H1 (cell line): ENCODE data around the gene PCIF1. TPM values are rescaled to one million over a fixed set of nuclear protein-coding genes. Genes with fewer than 3 reads are reported as not detected.

ENCODE experiments used
- CTCF ChIA-PET: fragments of 300-600 bp; sonication (Branson Sonifier 250); formaldehyde crosslinking; loops from one replicate; lab custom pipeline; 2021; ENCODE audit not compliant: partially characterized antibody; lab: Charles Lee
- POLR2A ChIA-PET: fragments of 300-600 bp; sonication (Branson Sonifier 250); formaldehyde crosslinking; loops from one replicate; lab custom pipeline; 2021; ENCODE audit warnings: inconsistent platforms; ENCODE audit not compliant: partially characterized antibody; lab: Charles Lee
- DNase-seq, 2 experiments: peaks; one replicate each; pipeline versions ENCODE4 v3.0.0 to v3.0.0-alpha.2; 2010 to 2022; ENCODE audit warnings: low spot score in 2 of 2, low read depth in 1 of 2, mixed read lengths in 1 of 2
- FAIRE-seq: peaks from 2 replicates; lab custom pipeline; 2011; peaks lifted over from hg19 to GRCh38; lab: Jason Lieb, UNC
- H2AFZ ChIP-seq: 2 replicates; pipeline ENCODE4 v1.8.1; 2012; ENCODE audit warnings: low read length, inconsistent platforms
- H2AK5ac ChIP-seq: 2 replicates; pipeline ENCODE4 v1.6.1; 2013; ENCODE audit warnings: low read depth, low read length
- H2BK120ac ChIP-seq: replicated peaks from 2 replicates; pipeline ENCODE3; 2013; ENCODE audit warnings: low read depth, low read length, inconsistent platforms
- H2BK12ac ChIP-seq: 2 replicates; pipeline ENCODE4 v1.6.1; 2013; ENCODE audit warnings: low read depth, low read length
- H2BK15ac ChIP-seq: 2 replicates; pipeline ENCODE4 v1.6.1; 2013; ENCODE audit warnings: low read length
- H2BK20ac ChIP-seq: 2 replicates; pipeline ENCODE4 v1.6.1; 2013; ENCODE audit warnings: low read length
- H2BK5ac ChIP-seq: 2 replicates; pipeline ENCODE4 v1.6.1; 2013; ENCODE audit warnings: low read depth, low read length
- H3K14ac ChIP-seq: 2 replicates; pipeline ENCODE4 v1.6.1; 2013; ENCODE audit warnings: inconsistent platforms; ENCODE audit not compliant: insufficient read length
- H3K18ac ChIP-seq: 2 replicates; pipeline ENCODE4 v1.6.1; 2013; ENCODE audit warnings: low read length; ENCODE audit errors: extremely low read depth
- H3K23ac ChIP-seq: 2 replicates; pipeline ENCODE4 v1.6.1; 2013; ENCODE audit warnings: inconsistent platforms; ENCODE audit not compliant: insufficient read length
- H3K23me2 ChIP-seq: 2 replicates; pipeline ENCODE4 v1.6.1; 2013; ENCODE audit warnings: low read depth, low read length
- H3K27ac ChIP-seq: 2 replicates; pipeline ENCODE4 v1.6.1; 2011; ENCODE audit warnings: low read depth, low read length, inconsistent platforms
- H3K27me3 ChIP-seq, 4 experiments: replicated peaks in 1 of 4; 1 replicate in 1 of 4; 2 replicates in 3 of 4; pipeline versions ENCODE4 v1.6.1 to v1.8.1; 2011 to 2013; ENCODE audit warnings: low read length in 3 of 4, mild to moderate bottlenecking in 3 of 4, inconsistent platforms in 2 of 4, mixed read lengths in 2 of 4, moderate library complexity in 1 of 4; ENCODE audit not compliant: control insufficient read depth in 3 of 4, insufficient read depth in 3 of 4; ENCODE audit errors: extremely low read depth in 1 of 4
- H3K36me3 ChIP-seq, 4 experiments: 2 replicates each; pipeline versions ENCODE4 v1.6.1 to v1.8.1; 2011 to 2013; ENCODE audit warnings: mild to moderate bottlenecking in 4 of 4, low read length in 3 of 4, moderate library complexity in 2 of 4, control low read depth in 1 of 4, inconsistent platforms in 1 of 4; ENCODE audit not compliant: insufficient read depth in 4 of 4, control insufficient read depth in 2 of 4
- H3K4ac ChIP-seq: replicated peaks from 2 replicates; pipeline ENCODE3; 2013; ENCODE audit warnings: low read length, low read depth, mixed read lengths, inconsistent platforms; ENCODE audit not compliant: insufficient read length
- H3K4me1 ChIP-seq, 4 experiments: replicated peaks in 1 of 4; 1 replicate in 1 of 4; 2 replicates in 3 of 4; pipeline versions ENCODE4 v1.6.1 to v1.8.1; 2011 to 2013; ENCODE audit warnings: low read length in 3 of 4, inconsistent platforms in 2 of 4, mixed read lengths in 1 of 4; ENCODE audit not compliant: insufficient read depth in 4 of 4, control insufficient read depth in 3 of 4
- H3K4me2 ChIP-seq, 2 experiments: 2 replicates each; pipeline versions ENCODE4 v1.6.1 to v1.8.1; 2011 to 2013; ENCODE audit warnings: low read depth in 2 of 2, low read length in 2 of 2, control low read depth in 1 of 2, inconsistent platforms in 1 of 2, mild to moderate bottlenecking in 1 of 2; ENCODE audit not compliant: insufficient read depth in 1 of 2
- H3K4me3 ChIP-seq, 4 experiments: fragments of 200-600, 300-600 bp in 1 of 4; sonication (generic), shearing (Covaris generic), sonication (Bioruptor Twin) in 1 of 4; 2 replicates each; pipeline versions ENCODE4 v1.5.1 to v1.8.1; 2011 to 2016; ENCODE audit warnings: low read length in 4 of 4, low read depth in 3 of 4, control low read depth in 2 of 4, inconsistent platforms in 2 of 4, mild to moderate bottlenecking in 2 of 4, mixed read lengths in 1 of 4, moderate library complexity in 1 of 4; ENCODE audit not compliant: insufficient read depth in 2 of 4; ENCODE audit errors: extremely low read depth in 1 of 4
- H3K56ac ChIP-seq: replicated peaks from 2 replicates; pipeline ENCODE3; 2013; ENCODE audit warnings: low read depth, mild to moderate bottlenecking, mixed read lengths, low read length, inconsistent platforms; ENCODE audit not compliant: insufficient read length
- H3K79me1 ChIP-seq: 2 replicates; pipeline ENCODE4 v1.6.1; 2013; ENCODE audit warnings: low read depth, low read length, control low read depth
- H3K79me2 ChIP-seq, 2 experiments: 2 replicates each; pipeline versions ENCODE4 v1.6.1 to v1.8.1; 2012 to 2013; ENCODE audit warnings: low read length in 2 of 2, mild to moderate bottlenecking in 2 of 2, inconsistent platforms in 1 of 2; ENCODE audit not compliant: insufficient read depth in 2 of 2, control insufficient read depth in 1 of 2
- H3K9ac ChIP-seq, 4 experiments: replicated peaks in 1 of 4; 1 replicate in 1 of 4; 2 replicates in 3 of 4; pipeline versions ENCODE4 v1.6.1 to v1.8.1; 2011 to 2013; ENCODE audit warnings: low read depth in 3 of 4, low read length in 3 of 4, control low read depth in 2 of 4, mild to moderate bottlenecking in 2 of 4, moderate library complexity in 2 of 4, inconsistent platforms in 1 of 4; ENCODE audit errors: extremely low read depth in 1 of 4
- H3K9me3 ChIP-seq, 2 experiments: 2 replicates each; pipeline versions ENCODE4 v1.6.1 to v1.8.1; 2012 to 2013; ENCODE audit warnings: mild to moderate bottlenecking in 2 of 2, moderate library complexity in 2 of 2, control low read depth in 1 of 2, inconsistent platforms in 1 of 2, low read depth in 1 of 2, low read length in 1 of 2, mixed read lengths in 1 of 2; ENCODE audit not compliant: insufficient read depth in 2 of 2
- H4K20me1 ChIP-seq, 2 experiments: replicated peaks in 1 of 2; 2 replicates each; pipeline versions ENCODE3 to v1.8.1; 2011 to 2013; ENCODE audit warnings: inconsistent platforms in 2 of 2, low read length in 2 of 2, mild to moderate bottlenecking in 1 of 2; ENCODE audit not compliant: insufficient read depth in 2 of 2, control insufficient read depth in 1 of 2
- H4K5ac ChIP-seq: 2 replicates; pipeline ENCODE4 v1.6.1; 2013; ENCODE audit warnings: low read length, low read depth, mixed read lengths, inconsistent platforms; ENCODE audit not compliant: insufficient read length
- H4K8ac ChIP-seq: 2 replicates; pipeline ENCODE4 v1.8.0; 2013; ENCODE audit warnings: mild to moderate bottlenecking, moderate library complexity, low read length, inconsistent platforms; ENCODE audit not compliant: insufficient read depth; ENCODE audit errors: extremely low read depth
- H4K91ac ChIP-seq: replicated peaks from 2 replicates; pipeline ENCODE3; 2013; ENCODE audit warnings: low read length, mixed read lengths, inconsistent platforms; ENCODE audit not compliant: insufficient read length
- CHD2 ChIP-seq: IDR thresholded peaks from 2 replicates; pipeline ENCODE4 v1.6.1; 2012; ENCODE audit warnings: low read length, improper control_type of control experiment
- EGR1 ChIP-seq: IDR thresholded peaks from 2 replicates; pipeline ENCODE4 v1.6.1; 2011; ENCODE audit warnings: low read depth, low read length, borderline replicate concordance
- FOSL1 ChIP-seq: IDR thresholded peaks from 2 replicates; pipeline ENCODE4 v1.6.1; 2011; ENCODE audit warnings: mild to moderate bottlenecking, low read depth, low read length, moderate library complexity; ENCODE audit not compliant: insufficient read depth
- HDAC6 ChIP-seq: IDR thresholded peaks from one replicate; pipeline ENCODE4 v1.7.1; 2012; ENCODE audit warnings: low read depth, mild to moderate bottlenecking, inconsistent platforms, low read length, moderate library complexity
- KDM1A ChIP-seq: fragments of 200-600, 300-600 bp; sonication (generic); IDR thresholded peaks from 2 replicates; pipeline ENCODE4 v1.7.1; 2016; ENCODE audit warnings: mild to moderate bottlenecking, low read length, borderline replicate concordance
- SIN3A ChIP-seq, 2 experiments: IDR thresholded peaks in 1 of 2; conservative IDR thresholded peaks in 1 of 2; 2 replicates each; pipeline ENCODE4 v1.6.1; 2011 to 2012; ENCODE audit warnings: low read length in 2 of 2, improper control_type of control experiment in 1 of 2, low read depth in 1 of 2, mild to moderate bottlenecking in 1 of 2
- WGBS, 2 experiments: shearing (Covaris generic) in 1 of 2; methylation state at CpG; one replicate each; pipeline versions ENCODE4 v1.1.6 to v1.1.7; 2013 to 2015; ENCODE audit warnings: low lambda C conversion rate in 2 of 2, mixed read lengths in 2 of 2, inconsistent platforms in 1 of 2, low coverage in 1 of 2, missing lambda C conversion rate in 1 of 2; ENCODE audit not compliant: insufficient replicate concordance in 2 of 2, insufficient coverage in 1 of 2, insufficient read length in 1 of 2; ENCODE audit errors: extremely low coverage in 1 of 2, missing lambda C conversion rate in 1 of 2; 5-methylcytosine and 5-hydroxymethylcytosine counted together
- polyA plus RNA-seq, 7 experiments: library from polyadenylated mRNA; depleted of rRNA in 3 of 7; stranded (reverse) in 5 of 7; unstranded in 2 of 7; fragments of >200 nt in 5 of 7; fragments of 200-250 nt in 2 of 7; gene quantifications; 1 replicate in 5 of 7; 2 replicates in 1 of 7; 4 replicates in 1 of 7; pipeline versions ENCODE4 v1.2.1 to v1.2.3, GENCODE V29; 2011 to 2013; ENCODE audit warnings: missing spikeins in 2 of 7, mixed read lengths in 2 of 7
- total RNA-seq: library from RNA; stranded (reverse); fragmentation: NEBNext Ultra II Directional; extraction: Animal tissue kit (Norgen Biotek cat#: 25700); gene quantifications from 2 replicates; pipeline ENCODE4 v1.2.1, GENCODE V29; 2021

Gene PCIF1
- total and polyA plus RNA-seq, 2 of the 8 experiments (the other 6 are each of a cell fraction or from before 2014, with no cell fraction given) = 30.3 to 30.6 TPM

DNA sequence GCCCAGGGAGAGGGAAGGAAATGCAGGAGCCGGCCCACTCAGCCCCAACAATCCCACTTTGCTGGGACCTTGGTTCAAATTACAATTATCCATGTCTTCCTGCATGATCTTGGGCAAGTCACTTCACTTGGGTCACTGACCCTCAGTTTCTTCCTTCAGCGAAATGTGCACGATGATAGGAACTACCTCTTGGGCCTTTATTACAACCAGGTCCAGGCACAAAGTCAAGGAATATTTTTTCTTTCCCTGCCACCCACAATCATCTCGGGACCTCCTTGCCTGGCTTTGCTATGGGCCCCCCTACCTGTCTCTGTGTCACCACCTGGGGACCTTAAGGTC is 22.2 kb upstream of the PCIF1 start:
- no peak for DNase-seq
- peaks cover 4 to 18% (median 12%) of the 10 kb centered on the region in 4 experiments; a peak in 6 of 8 replicates for H3K36me3 ChIP-seq
- no peak overlapping the region for H3K4ac ChIP-seq
- H2BK20ac ChIP-seq = 0 out of 2 replicates have a peak overlapping the region, but pooled peaks have one; percentile 27
- H3K9me3 ChIP-seq = no peaks in the 10 kb centered on the region
- H3K4me2 ChIP-seq = peak overlapping the region; percentile 90 to 97
- 0 out of 4 replicates have a peak, but pooled peaks cover 0 to 3% of the 10 kb centered on the region in 2 experiments for H3K79me2 ChIP-seq
- H2AK5ac ChIP-seq = no peak overlapping the region
- H2AFZ ChIP-seq = 0 out of 2 replicates have a peak overlapping the region, but pooled peaks have one; percentile 4
- WGBS, 2 experiments = 27% methylated on average over 4 of the region's 4 CpGs; no CpG with 5 or more reads in 1 of the 2 experiments
- no peak overlapping the region for H4K5ac ChIP-seq
- peaks cover 2 to 9% of the 10 kb centered on the region in 2 experiments for H4K20me1 ChIP-seq
- H3K18ac ChIP-seq = no peak overlapping the region; the same call in 1 of the 2 replicates
- peak overlapping the region in 1 of 4 experiments; percentile 16; a peak in 1 of 7 replicates for H3K9ac ChIP-seq
- H3K4me3 ChIP-seq = peak overlapping the region; percentile 52 to 81 (median 70)
- H2BK12ac ChIP-seq = no peak overlapping the region
- H3K14ac ChIP-seq = no peak overlapping the region
- H2BK120ac ChIP-seq = no peak overlapping the region
- H3K23me2 ChIP-seq = peaks cover 11% of the 10 kb centered on the region; the same call in 1 of the 2 replicates
- H3K23ac ChIP-seq = no peak overlapping the region
- H3K4me1 ChIP-seq = peaks cover 0 to 2% (median 0%) of the 10 kb centered on the region in 4 experiments; a peak in 3 of 7 replicates
- no peak overlapping the region for H2BK5ac ChIP-seq
- H3K27ac ChIP-seq = no peak overlapping the region
- no peak overlapping the region for H4K91ac ChIP-seq
- H4K8ac ChIP-seq = no peak overlapping the region
- H3K79me1 ChIP-seq = no peaks in the 10 kb centered on the region; the same call in 1 of the 2 replicates
- ChIA-PET CTCF (interaction anchor here (0.7 to 1.5 kb wide), 2 partner anchors 12 to 31 kb away, joined by 3 to 4 read pairs; partner anchors contain the start of gene ZSWIM1), POLR2A (interaction anchor here (0.7 to 9.2 kb wide), 12 partner anchors 8 to 335 kb away, joined by 3 to 172 read pairs (median 17); partner anchors contain the start of genes CTSA, NEURL2, PCIF1 and ZSWIM1)
- FAIRE-seq = no peak
- H2BK15ac ChIP-seq = peak overlapping the region; percentile 8; the same call in 1 of the 2 replicates
- no peak overlapping the region for H3K56ac ChIP-seq
- no peaks in the 10 kb centered on the region for H3K27me3 ChIP-seq
- peak; percentile 93 for TF ChIP-seq KDM1A
- no peak for TF ChIP-seq EGR1
- no peak for TF ChIP-seq FOSL1
- TF ChIP-seq SIN3A (conservative IDR thresholded peaks at IDR 0.05 in 1 of 2, IDR thresholded peaks at IDR 0.05 in 1 of 2; ENCODE audit: low read depth in 1 of 2, low read length in 2 of 2) = no peak
- no peak for TF ChIP-seq HDAC6
- no peak for TF ChIP-seq CHD2
- TF ChIP-seq, all 59 proteins: peak for 1
